ENCODE data around the gene NR1H4.
"Not testable (repeated sequence)": the region's sequence is repeated elsewhere in the genome, so short reads cannot be mapped to it uniquely, and the experiment has no call there.

NR1H4 gene

GRCh38 chr12:100521958-100522357 lies 48.3 kb downstream of the NR1H4 start:
- H3K4me1 Mint-ChIP-seq, result no peaks in the 10 kb centered on the region
- no peak overlapping the region for H3K4me3 Mint-ChIP-seq
- peaks cover 6% of the 10 kb centered on the region for H3K9me3 Mint-ChIP-seq
- H3K36me3 Mint-ChIP-seq, result no peaks in the 10 kb centered on the region
- no peak overlapping the region for H3K27ac Mint-ChIP-seq
- DNase-seq (ENCODE audit: low spot score in 2 of 2) (no peak), ATAC-seq (no peak)

- Mint-ChIP-seq H3K9me3 (peaks cover 2% of the 10 kb centered on the region), H3K4me3 (no peak overlapping the region), H3K27ac (no peak overlapping the region), H3K36me3 (no peaks in the 10 kb centered on the region), H3K4me1 (no peaks in the 10 kb centered on the region)
- ATAC-seq, result no peak
- no peak for DNase-seq (ENCODE audit: low spot score in 2 of 2)
These were observed 54.4 kb downstream of the NR1H4 start for GRCh38 chr12:100528034-100528433.

GRCh38 chr12:100528471-100529127 lies 54.9 kb downstream of the NR1H4 start:
- Mint-ChIP-seq H3K4me3 (no peak overlapping the region), H3K4me1 (no peaks in the 10 kb centered on the region), H3K36me3 (no peaks in the 10 kb centered on the region), H3K9me3 (peaks cover 2% of the 10 kb centered on the region), H3K27ac (no peak overlapping the region)
- ATAC-seq, result no peak
- no peak for DNase-seq (ENCODE audit: low spot score in 2 of 2)

- Mint-ChIP-seq H3K4me1 (no peaks in the 10 kb centered on the region), H3K9me3 (peaks cover 2% of the 10 kb centered on the region), H3K36me3 (no peaks in the 10 kb centered on the region), H3K27ac (no peak overlapping the region), H3K4me3 (no peak overlapping the region)
- DNase-seq (ENCODE audit: low spot score in 2 of 2), result no peak
- no peak for ATAC-seq
These were observed 56.2 kb downstream of the NR1H4 start for GRCh38 chr12:100529756-100530350.

- ATAC-seq (no peak), DNase-seq (ENCODE audit: low spot score in 2 of 2) (no peak)
- Mint-ChIP-seq H3K4me1 (no peaks in the 10 kb centered on the region), H3K27ac (no peak overlapping the region), H3K4me3 (no peak overlapping the region), H3K36me3 (no peaks in the 10 kb centered on the region), H3K9me3 (no peaks in the 10 kb centered on the region)
These were observed 59.7 kb downstream of the NR1H4 start for GRCh38 chr12:100533376-100533775.

GRCh38 chr12:100534625-100535227 lies 61.1 kb downstream of the NR1H4 start:
- H3K4me3 Mint-ChIP-seq, result no peak overlapping the region

GRCh38 chr12:100539202-100539601 lies 65.5 kb downstream of the NR1H4 start:
- Mint-ChIP-seq H3K4me3 (no peak overlapping the region), H3K36me3 (no peaks in the 10 kb centered on the region), H3K9me3 (peaks cover 4% of the 10 kb centered on the region), H3K4me1 (no peaks in the 10 kb centered on the region), H3K27ac (no peak overlapping the region)
- ATAC-seq (no peak), DNase-seq (ENCODE audit: low spot score in 2 of 2) (no peak)

More at GRCh38 chr12:100534625-100535227, 61.1 kb downstream of the NR1H4 start:
- ATAC-seq (no peak), DNase-seq (ENCODE audit: low spot score in 2 of 2) (no peak)
- no peaks in the 10 kb centered on the region for H3K36me3 Mint-ChIP-seq
- no peaks in the 10 kb centered on the region for H3K4me1 Mint-ChIP-seq
- H3K9me3 Mint-ChIP-seq, result peaks cover 4% of the 10 kb centered on the region
- H3K27ac Mint-ChIP-seq, result no peak overlapping the region

GRCh38 chr12:100544165-100544564 lies 70.5 kb downstream of the NR1H4 start:
- no peak overlapping the region for H3K27ac Mint-ChIP-seq
- no peak for ATAC-seq
- no peaks in the 10 kb centered on the region for H3K9me3 Mint-ChIP-seq
- H3K4me3 Mint-ChIP-seq, result no peak overlapping the region
- H3K36me3 Mint-ChIP-seq, result no peaks in the 10 kb centered on the region
- no peak for DNase-seq (ENCODE audit: low spot score in 2 of 2)
- H3K4me1 Mint-ChIP-seq, result no peaks in the 10 kb centered on the region

GRCh38 chr12:100545092-100545491 lies 71.4 kb downstream of the NR1H4 start:
- H3K36me3 Mint-ChIP-seq, result no peaks in the 10 kb centered on the region
- H3K9me3 Mint-ChIP-seq, result no peaks in the 10 kb centered on the region
- ATAC-seq, result no peak
- no peak for DNase-seq (ENCODE audit: low spot score in 2 of 2)
- no peak overlapping the region for H3K4me3 Mint-ChIP-seq
- H3K4me1 Mint-ChIP-seq, result no peaks in the 10 kb centered on the region
- H3K27ac Mint-ChIP-seq, result no peak overlapping the region

- no peak overlapping the region for H3K4me3 Mint-ChIP-seq
- no peaks in the 10 kb centered on the region for H3K36me3 Mint-ChIP-seq
- no peaks in the 10 kb centered on the region for H3K9me3 Mint-ChIP-seq
- ATAC-seq, result no peak
- no peaks in the 10 kb centered on the region for H3K4me1 Mint-ChIP-seq
- no peak overlapping the region for H3K27ac Mint-ChIP-seq
- DNase-seq (ENCODE audit: low spot score in 2 of 2), result no peak
These were observed 80.3 kb downstream of the NR1H4 start for GRCh38 chr12:100553936-100554335.

GRCh38 chr12:100554608-100555077 lies 81.0 kb downstream of the NR1H4 start:
- no peak for DNase-seq (ENCODE audit: low spot score in 2 of 2)
- no peaks in the 10 kb centered on the region for H3K36me3 Mint-ChIP-seq

GRCh38 chr12:100555722-100556121 lies 82.1 kb downstream of the NR1H4 start:
- ATAC-seq (no peak), DNase-seq (ENCODE audit: low spot score in 2 of 2) (no peak)
- H3K4me3 Mint-ChIP-seq, result no peak overlapping the region
- H3K9me3 Mint-ChIP-seq, result no peaks in the 10 kb centered on the region
- no peaks in the 10 kb centered on the region for H3K36me3 Mint-ChIP-seq
- no peak overlapping the region for H3K27ac Mint-ChIP-seq
- H3K4me1 Mint-ChIP-seq, result no peaks in the 10 kb centered on the region

More at GRCh38 chr12:100554608-100555077, 81.0 kb downstream of the NR1H4 start:
- H3K4me1 Mint-ChIP-seq, result no peaks in the 10 kb centered on the region
- H3K9me3 Mint-ChIP-seq, result no peaks in the 10 kb centered on the region
- no peak for ATAC-seq
- H3K4me3 Mint-ChIP-seq, result no peak overlapping the region
- no peak overlapping the region for H3K27ac Mint-ChIP-seq

GRCh38 chr12:100557357-100557756 lies 83.7 kb downstream of the NR1H4 start:
- no peaks in the 10 kb centered on the region for H3K36me3 Mint-ChIP-seq
- no peak overlapping the region for H3K27ac Mint-ChIP-seq
- DNase-seq (ENCODE audit: low spot score in 2 of 2) (no peak), ATAC-seq (no peak)
- no peaks in the 10 kb centered on the region for H3K9me3 Mint-ChIP-seq
- H3K4me3 Mint-ChIP-seq, result no peak overlapping the region
- no peaks in the 10 kb centered on the region for H3K4me1 Mint-ChIP-seq

- not testable (repeated sequence) for H3K36me3 Mint-ChIP-seq; H3K4me1 Mint-ChIP-seq; DNase-seq (ENCODE audit: low spot score in 2 of 2); ATAC-seq; H3K27ac Mint-ChIP-seq; H3K9me3 Mint-ChIP-seq; H3K4me3 Mint-ChIP-seq
These were observed 85.6 kb downstream of the NR1H4 start for GRCh38 chr12:100559261-100559660.

GRCh38 chr12:100564090-100564489 lies 90.4 kb downstream of the NR1H4 start:
- Mint-ChIP-seq H3K9me3 (no peaks in the 10 kb centered on the region), H3K4me1 (no peaks in the 10 kb centered on the region), H3K36me3 (no peaks in the 10 kb centered on the region)

GRCh38 chr12:100564905-100565467 lies 91.3 kb downstream of the NR1H4 start:
- H3K4me1 Mint-ChIP-seq, result no peaks in the 10 kb centered on the region
- no peak for DNase-seq (ENCODE audit: low spot score in 2 of 2)
- no peak overlapping the region for H3K4me3 Mint-ChIP-seq
- no peak overlapping the region for H3K27ac Mint-ChIP-seq
- no peaks in the 10 kb centered on the region for H3K9me3 Mint-ChIP-seq
- no peaks in the 10 kb centered on the region for H3K36me3 Mint-ChIP-seq
- no peak for ATAC-seq

More at GRCh38 chr12:100564090-100564489, 90.4 kb downstream of the NR1H4 start:
- Mint-ChIP-seq H3K4me3 (no peak overlapping the region), H3K27ac (no peak overlapping the region)
- ATAC-seq, result no peak
- DNase-seq (ENCODE audit: low spot score in 2 of 2), result no peak
